NCI-H446 treated with DMSO at 0.1 percent for 48 hours (cell line): Measurements from ENCODE around the gene POU3F1.
"Not testable (repeated sequence)": the region's sequence is repeated elsewhere in the genome, so short reads cannot be mapped to it uniquely, and the experiment has no call there.

Experiments
- DNase-seq: peaks from one replicate; lab custom pipeline; 2025; lab: John Stamatoyannopoulos, UW

POU3F1 gene

DNA sequence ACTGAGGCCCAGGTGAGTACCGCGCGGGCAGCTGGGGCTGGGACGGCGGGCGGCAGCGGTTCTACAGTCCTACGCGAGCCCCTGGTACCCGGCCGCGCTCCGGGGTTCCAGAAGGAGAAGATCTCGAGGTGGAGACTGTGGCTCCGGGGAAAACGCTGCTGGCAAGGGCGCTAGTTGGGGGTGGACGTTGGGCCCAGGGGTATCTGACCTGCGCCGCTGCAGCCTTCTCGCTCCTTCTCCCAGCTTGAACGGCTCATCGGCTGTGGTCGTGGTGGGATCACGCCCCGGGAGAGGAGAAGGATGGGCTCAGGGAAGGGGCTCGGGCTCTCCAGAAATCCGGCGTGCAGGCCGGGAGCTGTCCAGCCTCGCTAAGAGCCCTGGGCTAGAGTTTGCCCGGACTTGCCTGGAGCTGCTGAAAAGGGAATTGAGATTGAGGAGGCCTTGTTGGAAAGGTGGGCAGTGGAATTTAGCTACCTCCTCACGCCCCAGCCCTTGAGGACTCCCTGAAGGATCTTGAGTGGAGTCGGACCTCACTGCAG lies 1.1 kb upstream of the POU3F1 start:
- no peak for DNase-seq

DNA sequence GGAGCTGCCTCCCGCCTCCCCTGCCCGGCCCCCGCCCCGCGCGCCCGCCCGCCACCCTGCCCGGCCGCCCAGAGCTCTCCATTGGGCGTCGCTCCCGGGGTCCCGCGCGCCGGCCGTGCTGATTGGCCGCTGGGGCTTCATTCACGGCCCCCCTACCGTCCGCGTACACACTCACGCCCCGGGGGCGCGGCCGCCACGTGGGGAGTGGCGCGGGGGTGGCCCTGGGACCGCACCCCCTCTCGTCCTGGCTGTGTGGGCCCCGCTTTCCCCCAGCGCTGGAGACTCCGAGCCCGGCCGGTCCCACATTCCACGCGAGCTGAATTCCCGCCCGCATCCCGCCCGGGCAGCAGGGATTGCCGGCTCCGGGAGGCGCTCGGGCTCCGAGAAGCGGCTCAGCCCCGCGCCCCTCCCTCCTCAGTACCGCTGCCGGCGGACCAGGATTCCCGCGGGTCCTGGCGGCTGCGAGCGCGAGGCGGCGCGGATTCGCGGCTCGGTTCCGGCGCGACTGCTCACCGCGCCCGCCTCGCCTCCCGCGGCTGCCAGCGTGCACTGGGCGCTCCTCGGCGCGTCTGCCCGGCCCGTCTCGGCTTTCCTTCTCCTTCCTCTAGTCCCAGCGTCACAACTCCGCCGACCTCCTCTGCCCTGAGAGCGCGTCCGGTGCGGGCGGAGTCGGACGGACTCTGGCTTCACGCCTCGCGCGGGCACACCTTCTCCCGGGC lies 450 bp upstream of the POU3F1 start:
- DNase-seq = peak; percentile 67

DNA sequence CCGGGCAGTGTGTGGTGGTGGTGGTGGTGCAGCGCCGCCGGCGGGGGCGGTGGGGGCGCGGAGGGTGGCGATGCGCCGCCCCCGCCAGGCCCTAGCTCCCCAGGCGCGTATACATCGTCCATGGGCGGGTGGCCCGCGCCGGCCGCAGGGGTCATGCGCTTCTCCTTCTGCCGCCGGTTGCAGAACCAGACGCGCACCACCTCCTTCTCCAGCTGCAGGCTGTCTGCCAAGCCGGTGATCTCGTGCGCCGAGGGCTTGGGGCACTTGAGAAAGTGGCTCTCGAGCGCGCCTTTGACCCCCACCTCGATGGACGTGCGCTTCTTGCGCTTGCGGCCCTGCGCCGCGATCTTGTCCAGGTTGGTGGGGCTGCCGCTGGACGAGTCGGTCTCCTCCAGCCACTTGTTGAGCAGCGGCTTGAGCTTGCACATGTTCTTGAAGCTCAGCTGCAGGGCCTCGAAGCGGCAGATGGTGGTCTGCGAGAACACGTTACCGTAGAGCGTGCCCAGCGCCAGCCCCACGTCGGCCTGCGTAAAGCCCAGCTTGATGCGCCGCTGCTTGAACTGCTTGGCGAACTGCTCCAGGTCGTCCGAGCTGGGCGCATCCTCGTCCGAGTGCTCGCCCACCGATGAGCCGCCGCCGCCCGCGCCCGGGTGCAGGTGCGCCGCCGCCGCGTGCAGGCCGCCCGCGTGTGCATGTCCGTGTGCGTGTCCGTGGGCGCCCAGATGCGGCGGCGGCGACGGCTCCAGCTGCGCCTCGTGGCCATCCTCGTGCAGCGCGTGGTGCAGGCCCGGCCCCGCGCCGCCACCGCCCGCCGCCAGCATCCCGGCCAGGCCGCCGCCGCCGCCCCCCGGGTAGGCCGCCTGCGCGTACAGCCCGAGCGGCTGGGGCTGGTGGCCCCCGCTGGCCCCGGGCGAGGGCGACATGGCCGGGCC lies 926 bp downstream of the POU3F1 start:
- no peak for DNase-seq

DNA sequence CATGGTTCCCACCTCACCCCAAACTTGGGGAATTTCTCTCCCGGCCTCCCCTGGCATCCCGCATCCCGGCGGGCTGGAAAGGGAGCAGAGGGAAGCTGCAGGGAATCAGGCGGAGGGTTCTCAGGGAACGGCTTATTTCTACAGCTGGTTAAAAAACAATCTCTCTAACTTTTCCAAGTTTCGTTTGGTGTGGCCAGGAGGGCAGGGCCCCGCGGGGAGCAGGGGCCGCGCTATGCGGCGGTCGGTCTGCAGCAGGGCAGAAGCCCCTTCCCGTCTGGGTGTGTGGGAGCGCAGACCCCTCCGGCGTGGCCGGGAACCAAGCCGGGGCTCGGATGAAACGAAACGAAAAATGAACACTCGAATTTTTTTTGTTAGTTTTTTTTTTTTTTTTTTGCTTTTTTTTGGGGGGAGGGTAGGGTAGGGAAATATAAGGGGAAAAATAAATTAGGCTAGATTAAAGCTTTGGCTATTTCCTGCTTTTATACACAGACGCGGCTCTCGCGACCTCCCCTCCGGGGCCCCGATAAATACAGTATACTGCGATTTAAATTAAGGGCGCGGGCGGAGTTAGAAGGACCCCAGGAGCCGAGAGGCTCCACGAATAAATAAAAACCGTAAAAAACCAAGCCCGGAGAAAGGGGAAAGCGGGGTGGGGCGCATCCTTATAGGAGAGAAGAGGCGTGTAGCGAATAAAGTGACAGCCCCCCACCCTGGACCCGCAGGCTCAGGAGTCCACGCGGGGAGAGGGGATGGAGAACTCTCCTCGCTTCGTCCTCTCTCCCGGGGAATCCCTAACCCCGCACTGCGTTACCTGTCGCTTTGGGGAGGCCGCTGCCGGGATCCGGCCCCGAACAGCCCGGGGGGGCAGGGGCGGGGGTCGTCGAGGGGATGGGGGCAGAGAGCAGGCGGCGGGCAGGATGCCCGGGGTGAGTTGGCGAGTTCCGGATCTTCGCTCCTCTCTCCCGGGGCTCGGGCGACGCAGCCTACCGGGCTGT lies 2.1 kb downstream of the POU3F1 start:
- DNase-seq = no peak

DNA sequence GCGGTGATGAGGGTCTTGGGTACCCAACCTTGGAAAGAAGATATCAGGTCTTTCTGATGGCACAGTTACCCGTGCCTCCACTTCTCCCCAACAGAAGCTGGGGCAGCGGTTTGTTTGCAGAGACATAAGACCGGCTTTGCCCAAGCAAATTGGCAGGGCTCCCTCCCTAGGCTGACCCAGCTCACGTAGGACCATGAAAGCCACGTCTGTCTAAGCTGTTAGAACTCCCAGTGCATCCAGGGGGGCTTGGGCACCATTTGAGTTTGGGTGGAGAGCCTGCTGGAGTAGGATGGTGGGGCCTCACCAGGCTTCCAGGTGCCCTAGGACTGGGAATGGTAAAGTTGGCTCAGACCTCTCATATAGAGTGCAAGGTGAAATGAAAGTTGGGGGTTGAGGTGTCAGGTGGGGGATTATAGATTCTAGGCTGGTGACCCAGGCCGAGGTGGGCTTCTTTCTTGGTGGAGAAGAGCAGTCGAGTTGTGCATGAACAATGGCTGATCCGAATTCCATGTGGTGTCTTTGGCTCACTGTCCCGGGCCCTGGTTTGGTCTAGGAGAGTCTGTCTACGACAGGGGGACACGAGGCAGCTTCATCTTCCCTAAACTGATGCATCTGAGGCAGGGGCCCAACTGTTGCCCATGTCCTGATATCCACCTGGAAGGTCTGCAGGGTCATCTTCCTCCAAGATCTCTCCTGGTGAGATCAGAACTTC lies 3.4 kb downstream of the POU3F1 start:
- no peak for DNase-seq

DNA sequence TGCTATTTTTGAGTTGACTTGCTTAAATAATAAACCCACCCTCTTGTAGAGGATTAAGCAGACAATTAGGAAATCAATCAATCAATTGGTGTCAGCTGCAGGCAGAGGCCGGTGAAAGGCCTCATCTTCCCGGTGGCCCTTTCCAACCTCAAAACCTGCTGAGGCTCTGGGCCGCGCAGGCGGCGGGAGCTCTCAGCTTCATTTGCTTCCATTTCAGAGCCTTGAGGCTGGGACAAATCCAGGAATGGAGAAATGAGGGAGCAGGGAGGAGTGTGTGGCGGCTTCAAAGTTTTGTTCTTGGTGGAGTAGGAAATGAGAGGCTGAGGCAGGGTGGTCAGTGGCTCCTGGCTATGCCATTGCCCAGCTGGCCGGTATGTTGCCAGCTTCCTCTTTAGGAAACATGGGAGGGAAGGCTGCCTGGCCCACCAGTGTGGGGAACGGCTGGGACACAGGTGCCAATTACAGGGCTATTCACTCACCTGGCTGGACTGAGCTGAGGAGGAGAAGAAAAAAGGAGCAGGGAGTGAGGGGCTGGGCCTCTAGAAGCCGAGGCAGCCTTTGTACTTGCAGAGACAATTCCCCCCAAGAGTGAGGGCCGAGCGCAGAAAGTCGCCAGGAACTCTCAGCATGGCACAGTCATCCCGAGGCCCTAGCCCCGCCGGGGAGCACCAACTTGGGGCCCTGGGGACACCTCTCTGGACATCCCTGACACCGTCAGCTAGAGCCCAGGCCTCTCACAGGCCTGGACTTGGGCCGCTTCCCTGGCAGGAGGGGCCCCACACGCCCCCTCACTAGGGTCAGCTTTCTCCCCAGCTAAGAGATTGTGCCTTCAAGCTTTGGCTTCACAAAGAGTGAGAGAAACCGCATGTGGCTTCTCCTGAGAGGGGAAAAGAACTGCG lies 4.4 kb downstream of the POU3F1 start:
- DNase-seq = no peak

DNA sequence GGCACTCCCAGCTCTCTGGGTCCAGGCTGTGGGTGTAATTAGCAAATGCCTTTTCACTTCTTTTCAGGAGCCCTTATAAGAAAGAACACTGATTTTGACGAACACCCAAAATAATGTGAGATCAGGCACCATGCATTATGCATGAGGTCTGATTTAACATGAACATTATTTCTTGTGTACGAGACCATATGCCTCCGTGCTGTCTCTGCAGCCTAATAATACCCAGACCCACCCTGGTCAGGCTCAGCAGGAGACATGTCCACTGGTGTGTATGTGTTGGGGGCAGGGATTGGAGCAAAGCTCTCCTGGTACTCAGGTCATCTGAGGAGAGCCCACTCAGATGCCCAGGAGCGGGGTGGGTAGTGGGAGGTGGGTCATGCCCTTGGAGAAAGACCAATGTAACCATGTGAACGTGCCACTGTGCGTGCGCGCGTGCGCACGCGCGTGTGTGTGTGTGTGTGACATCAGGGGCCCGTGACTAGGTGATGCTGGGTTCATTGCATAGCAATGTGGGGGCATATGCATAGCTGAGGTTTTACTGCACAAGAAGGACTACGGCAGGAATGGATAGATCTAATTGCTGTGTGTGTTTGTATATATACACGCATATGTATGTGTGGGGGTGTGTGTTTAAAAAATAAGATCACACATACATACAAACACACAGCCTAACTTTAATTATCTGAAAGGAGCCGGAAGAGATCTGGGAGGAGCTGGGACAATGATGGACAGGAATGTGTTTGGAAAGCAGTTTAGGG lies 7.1 kb downstream of the POU3F1 start:
- DNase-seq = no peak

DNA sequence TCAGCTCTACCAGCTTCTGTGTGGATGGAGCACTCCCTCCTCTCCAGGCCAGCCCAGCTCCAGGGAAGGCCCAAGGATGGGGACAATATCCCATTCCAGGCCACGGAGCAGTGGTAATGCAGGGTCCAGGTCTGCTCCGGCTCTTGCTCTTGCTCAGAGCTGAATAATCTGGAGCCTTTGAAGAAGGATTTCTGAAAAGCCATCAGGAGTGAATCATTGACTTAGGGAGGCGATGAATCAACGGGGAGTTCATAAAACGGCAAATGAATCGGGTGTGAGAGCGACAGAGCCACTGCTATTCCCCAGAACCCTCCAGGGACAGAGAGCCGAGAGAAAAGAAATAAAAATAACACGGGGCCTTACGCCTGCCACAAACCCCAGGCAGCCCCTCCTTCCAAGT lies 7.7 kb downstream of the POU3F1 start:
- DNase-seq = no peak

DNA sequence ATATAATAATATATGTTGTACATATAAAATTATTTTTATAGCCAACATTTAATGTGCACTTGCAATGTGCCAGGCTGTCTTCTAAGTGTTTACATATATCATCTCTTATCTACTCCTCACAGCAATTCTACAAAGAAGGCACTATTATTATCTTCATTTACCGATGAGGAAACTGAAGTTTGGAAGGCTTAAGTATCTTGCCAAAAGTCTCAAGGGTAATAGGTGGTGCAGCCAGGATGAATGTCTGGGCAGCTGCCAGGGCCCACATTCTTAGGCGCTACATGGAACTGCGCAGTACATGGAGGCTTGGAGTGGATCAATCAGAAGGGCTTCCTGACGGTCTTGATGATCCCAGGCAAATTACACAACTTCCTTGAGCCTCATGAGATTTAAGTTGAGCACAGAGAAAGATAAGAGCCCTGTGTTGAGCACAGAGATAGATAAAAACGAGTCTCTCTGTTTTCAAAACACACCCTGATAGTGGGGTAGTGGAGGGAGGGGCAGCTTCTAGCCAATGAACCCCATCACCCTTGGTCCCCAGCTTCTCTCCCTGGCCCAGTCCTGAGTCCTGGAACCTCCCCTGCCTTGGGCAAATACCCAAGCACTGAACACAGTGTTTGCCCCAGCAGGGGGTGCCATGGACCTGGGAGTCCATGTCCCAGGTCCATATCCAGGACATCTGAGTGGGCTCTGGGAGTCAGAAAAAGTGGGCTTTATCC lies 9.2 kb downstream of the POU3F1 start:
- DNase-seq = no peak

DNA sequence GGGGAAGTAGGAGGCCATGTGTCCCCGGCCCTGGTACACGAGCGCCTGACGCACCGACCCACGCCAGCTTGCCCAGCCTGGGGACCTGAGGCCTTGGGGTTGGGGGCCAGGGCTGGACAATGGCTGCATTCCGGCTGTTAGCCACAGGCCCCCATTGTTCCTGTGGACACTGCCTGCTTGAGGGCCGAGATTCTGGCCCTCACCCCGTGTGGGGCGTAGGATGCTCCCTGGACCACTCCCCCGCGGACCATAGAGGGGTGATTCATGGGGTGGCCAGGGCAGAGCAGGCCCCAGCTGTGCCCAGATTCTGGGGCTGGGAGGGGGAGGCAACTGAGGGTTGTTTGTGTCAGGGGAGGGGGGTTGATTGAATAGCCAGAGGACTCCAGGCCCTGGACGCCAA lies 11.7 kb downstream of the POU3F1 start:
- DNase-seq = no peak

DNA sequence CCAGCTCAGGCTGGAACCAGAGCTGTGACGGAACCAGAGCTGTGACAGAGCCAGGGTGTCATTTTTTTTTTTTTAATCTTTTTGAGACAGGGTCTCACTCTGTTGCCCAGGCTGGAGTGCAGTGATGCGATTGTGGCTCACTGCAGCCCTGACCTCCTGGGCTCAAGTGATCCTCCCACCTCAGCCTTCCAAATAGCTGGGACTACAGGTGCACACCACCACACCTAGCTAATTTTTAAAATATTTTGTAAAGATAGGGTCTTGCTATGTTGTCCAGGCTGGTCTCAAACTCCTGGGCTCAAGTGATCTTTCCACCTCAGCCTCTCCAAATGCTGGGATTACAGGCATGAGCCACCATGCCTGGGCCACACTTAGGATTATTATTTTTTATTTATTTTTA lies 13.6 kb downstream of the POU3F1 start:
- DNase-seq = not testable (repeated sequence)

DNA sequence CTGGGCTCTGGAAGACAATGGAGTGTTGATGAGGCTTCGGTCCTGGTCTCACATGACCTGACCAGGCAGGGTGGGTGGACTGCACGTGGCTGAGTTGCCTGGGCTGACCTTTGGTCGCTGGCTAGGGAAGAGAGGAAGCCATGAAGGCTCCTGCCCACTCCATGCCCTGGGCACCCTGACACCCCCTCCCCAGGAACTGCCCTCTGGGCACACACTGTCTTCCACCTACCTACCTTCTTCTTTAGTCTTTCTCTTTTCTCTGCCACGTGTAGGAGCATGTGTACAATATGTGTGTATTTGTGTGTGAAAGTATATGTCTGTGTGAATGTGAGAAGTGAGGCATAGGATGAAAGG lies 15.1 kb downstream of the POU3F1 start:
- no peak for DNase-seq

DNA sequence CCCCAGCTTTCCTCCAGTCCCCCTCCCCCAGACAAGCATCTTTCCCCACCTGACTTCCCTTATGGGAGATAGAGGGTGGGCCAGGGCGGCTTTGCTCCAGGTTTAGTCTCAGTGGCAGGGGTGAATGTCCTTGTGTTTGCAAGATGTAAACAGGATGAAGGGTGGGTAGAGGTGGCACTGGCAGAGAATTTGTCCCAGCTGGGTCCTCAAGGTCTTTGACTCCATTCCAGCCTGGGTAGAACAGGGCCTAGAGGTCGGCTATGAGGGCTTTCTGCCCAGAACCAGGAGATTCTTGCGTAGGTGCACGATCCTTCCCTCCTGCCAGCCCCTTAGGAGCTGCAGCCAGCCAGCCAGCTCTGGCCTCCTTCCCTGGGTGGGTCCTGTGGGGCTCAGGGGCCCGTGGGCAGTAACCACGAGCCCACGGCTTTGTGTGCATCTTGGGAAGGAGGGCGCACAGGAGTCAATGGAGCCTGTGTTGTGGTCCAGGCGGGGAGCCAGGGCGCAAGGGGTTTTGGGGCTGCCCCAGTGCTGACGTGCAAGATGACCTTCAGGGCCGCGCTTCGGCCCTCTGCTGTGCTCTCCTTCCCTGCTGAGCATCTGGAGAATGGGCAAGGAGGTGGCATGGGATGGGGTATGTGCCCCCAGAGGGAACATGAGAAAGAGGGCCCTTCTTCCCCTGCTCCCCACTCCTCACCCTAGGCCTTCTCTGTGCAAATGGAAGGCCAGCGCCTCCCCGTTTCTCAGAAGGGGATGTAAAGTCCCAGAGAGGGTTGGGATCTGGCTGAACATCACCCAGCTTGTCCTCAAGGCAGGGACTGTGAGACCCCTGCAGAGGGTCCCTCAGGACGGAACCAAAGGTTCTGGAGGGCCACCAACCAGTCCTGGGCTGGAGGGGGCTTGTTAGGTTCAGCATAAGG lies 15.7 kb downstream of the POU3F1 start:
- no peak for DNase-seq

DNA sequence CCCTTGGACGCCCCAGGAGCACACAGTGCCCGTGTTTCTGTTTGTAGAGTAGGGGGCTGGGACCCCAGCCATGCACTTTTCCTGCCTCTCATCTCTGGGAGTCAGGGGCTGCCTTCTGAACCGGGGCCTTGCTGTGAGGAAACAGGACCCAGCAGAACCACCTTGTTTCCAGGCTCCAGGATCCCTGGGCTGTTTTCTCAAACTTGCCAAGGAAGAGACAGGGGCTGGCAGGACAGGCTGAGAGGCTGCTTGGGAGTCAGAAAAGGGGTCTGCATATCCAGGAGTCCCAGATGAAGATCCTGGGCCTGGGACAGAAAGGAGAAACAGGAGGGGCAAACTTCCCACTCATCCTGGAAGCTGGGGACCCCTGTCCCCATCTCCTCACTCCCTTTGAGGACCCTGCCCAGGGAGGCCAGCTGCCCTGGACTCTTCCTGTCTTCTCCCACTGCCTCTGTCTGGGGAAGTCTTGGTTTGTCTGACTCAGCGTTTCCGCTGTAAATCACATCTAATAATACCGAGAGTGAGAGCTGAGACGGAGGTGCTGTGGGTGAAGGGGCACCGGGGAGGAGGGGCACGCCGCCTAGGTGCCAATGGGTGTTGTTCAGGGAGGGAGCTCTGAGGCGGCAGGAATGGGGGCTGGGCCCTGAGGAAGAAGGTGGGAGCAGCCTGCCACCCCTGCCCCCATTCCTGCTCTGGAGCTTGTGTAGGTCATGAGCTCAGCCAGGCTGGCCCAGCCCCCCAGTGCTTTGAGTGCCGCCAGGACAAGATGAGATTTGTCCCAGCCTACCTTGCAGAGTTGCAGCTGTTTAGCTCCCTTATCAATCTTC lies 16.7 kb downstream of the POU3F1 start:
- no peak for DNase-seq

DNA sequence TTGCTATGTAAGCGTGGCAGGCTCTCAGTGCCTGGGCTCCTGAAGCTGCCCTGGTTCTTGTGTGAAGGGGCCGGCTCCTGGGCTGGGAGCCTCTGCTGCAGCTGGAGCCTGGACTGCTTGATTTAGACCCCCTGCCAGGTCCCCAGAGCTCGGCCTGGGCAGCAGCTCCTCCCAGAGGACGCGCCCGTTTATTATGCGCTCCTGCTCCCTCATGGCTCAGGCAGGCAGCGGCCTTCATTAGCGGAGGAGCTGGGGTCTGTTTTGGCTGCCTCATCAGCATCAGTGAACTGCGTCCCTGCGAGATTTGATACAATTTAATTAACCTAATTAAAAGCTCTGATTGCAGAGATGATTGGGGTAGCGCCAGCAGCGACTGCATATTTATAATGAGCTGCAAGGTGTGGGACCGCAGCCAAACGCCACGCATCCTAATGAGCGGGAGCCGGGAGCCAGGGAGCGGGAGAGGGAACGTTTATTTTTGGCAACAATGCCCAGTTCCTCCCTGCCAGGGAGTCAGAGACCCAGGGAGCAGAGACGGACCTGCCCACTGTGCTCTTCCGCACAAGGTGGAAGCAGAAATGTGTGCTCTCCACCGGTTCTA lies 17.4 kb downstream of the POU3F1 start:
- DNase-seq = peak; percentile 49

DNA sequence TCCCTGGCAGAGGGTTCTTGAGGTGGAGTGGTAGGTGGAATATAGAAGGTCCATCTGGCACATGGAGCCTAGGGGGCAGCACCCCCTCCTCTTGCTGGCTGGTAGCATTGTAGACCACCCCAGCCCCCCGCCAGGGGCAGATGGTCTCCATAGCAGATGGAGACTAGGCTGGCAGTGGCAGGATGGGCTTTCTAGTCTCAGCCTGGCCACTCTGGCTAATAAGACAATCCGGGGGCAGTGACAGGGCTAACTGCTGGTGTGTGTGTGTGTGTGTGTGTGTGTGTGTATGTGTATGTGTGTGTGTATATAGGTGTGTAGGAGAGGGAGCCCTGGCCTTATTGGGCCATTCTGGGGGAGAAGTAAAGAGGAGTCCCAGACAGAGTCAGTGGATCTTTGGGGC lies 17.9 kb downstream of the POU3F1 start:
- no peak for DNase-seq
